IMR-90 (cell line): ENCODE data around the gene PJA2. TPM values are rescaled to one million over a fixed set of nuclear protein-coding genes. Genes with fewer than 3 reads are reported as not detected.

Experiments
- ATAC-seq: fragments of 200-7000 bp; cut with Tn5 transposase; 2 replicates; pipeline ENCODE4 v1.9.1; 2020; ENCODE audit warnings: low read depth, mild to moderate bottlenecking, moderate library complexity
- BruUV-seq: library from RNA; stranded (reverse); fragments of 400-500 nt; replicated peaks from 2 replicates; lab custom pipeline; 2021; lab: Mats Ljungman, UMichigan
- CTCF ChIA-PET: fragments of 300-600 bp; formaldehyde crosslinking; extraction: SDS; loops from one replicate; lab custom pipeline; 2021; ENCODE audit warnings: antibody characterized with exemption; lab: Yijun Ruan, JAX
- POLR2A ChIA-PET: fragments of 300-600 bp; sonication (Branson Sonifier 250); formaldehyde crosslinking; loops from one replicate; lab custom pipeline; 2022; ENCODE audit warnings: antibody characterized with exemption; ENCODE audit not compliant: unreplicated experiment; lab: Charles Lee
- DNase-seq: peaks from one replicate; pipeline ENCODE4 v3.0.0; 2013
- H2AFZ ChIP-seq: replicated peaks from 2 replicates; pipeline ENCODE3; 2013; ENCODE audit warnings: low read length, mild to moderate bottlenecking; ENCODE audit not compliant: poor library complexity
- H2AK5ac ChIP-seq: 2 replicates; pipeline ENCODE4 v1.6.1; 2013; ENCODE audit warnings: low read depth, low read length, inconsistent platforms
- H2AK9ac ChIP-seq: replicated peaks from 2 replicates; pipeline ENCODE3; 2013; ENCODE audit warnings: mild to moderate bottlenecking, low read depth, low read length, moderate library complexity; ENCODE audit not compliant: poor library complexity
- H2BK120ac ChIP-seq: 2 replicates; pipeline ENCODE4 v1.6.1; 2013; ENCODE audit warnings: low read depth, low read length, inconsistent platforms
- H2BK15ac ChIP-seq: 3 replicates; pipeline ENCODE4 v1.6.1; 2013; ENCODE audit warnings: low read depth, low read length, inconsistent platforms
- H2BK20ac ChIP-seq: 2 replicates; pipeline ENCODE4 v1.6.1; 2013; ENCODE audit warnings: low read depth, mild to moderate bottlenecking, inconsistent platforms, low read length, moderate library complexity
- H2BK5ac ChIP-seq: 2 replicates; pipeline ENCODE4 v1.6.1; 2013; ENCODE audit warnings: mild to moderate bottlenecking, low read depth, low read length, inconsistent platforms; ENCODE audit not compliant: poor library complexity, severe bottlenecking
- H3K14ac ChIP-seq: replicated peaks from 2 replicates; pipeline ENCODE4 v1.6.1; 2013; ENCODE audit warnings: low read depth, low read length, inconsistent platforms
- H3K18ac ChIP-seq: 2 replicates; pipeline ENCODE4 v1.6.1; 2013; ENCODE audit warnings: low read depth, low read length, control low read depth
- H3K23ac ChIP-seq: 2 replicates; pipeline ENCODE4 v1.6.1; 2013; ENCODE audit warnings: low read depth, low read length, inconsistent platforms
- H3K27ac ChIP-seq: 2 replicates; pipeline ENCODE4 v1.5.1; 2013; ENCODE audit warnings: mild to moderate bottlenecking, control low read depth, low read length; ENCODE audit not compliant: insufficient read depth
- H3K27me3 ChIP-seq: 2 replicates; pipeline ENCODE4 v1.6.1; 2013; ENCODE audit warnings: low read length; ENCODE audit not compliant: control insufficient read depth, insufficient read depth
- H3K36me3 ChIP-seq: 2 replicates; pipeline ENCODE4 v1.6.1; 2013; ENCODE audit warnings: low read length, mixed read lengths; ENCODE audit not compliant: control insufficient read depth, insufficient read depth
- H3K4ac ChIP-seq: 2 replicates; pipeline ENCODE4 v1.6.1; 2013; ENCODE audit warnings: low read depth, low read length, inconsistent platforms
- H3K4me1 ChIP-seq: 2 replicates; pipeline ENCODE4 v1.6.1; 2013; ENCODE audit warnings: low read length, mixed read lengths; ENCODE audit not compliant: control insufficient read depth, insufficient read depth
- H3K4me2 ChIP-seq: 2 replicates; pipeline ENCODE4 v1.6.1; 2013; ENCODE audit warnings: low read depth, mild to moderate bottlenecking, control low read depth, low read length, moderate library complexity
- H3K4me3 ChIP-seq: 2 replicates; pipeline ENCODE4 v1.5.1; 2013; ENCODE audit warnings: low read depth, mild to moderate bottlenecking, control low read depth, low read length, moderate library complexity; ENCODE audit not compliant: insufficient read depth
- H3K56ac ChIP-seq: 2 replicates; pipeline ENCODE4 v1.6.1; 2013; ENCODE audit warnings: low read length, inconsistent platforms; ENCODE audit not compliant: insufficient read depth; ENCODE audit errors: extremely low read depth
- H3K79me1 ChIP-seq, 2 experiments: 2 replicates each; pipeline ENCODE4 v1.6.1; 2013; ENCODE audit warnings: low read length in 2 of 2, inconsistent platforms in 1 of 2, low read depth in 1 of 2
- H3K9ac ChIP-seq: 2 replicates; pipeline ENCODE4 v1.6.1; 2013; ENCODE audit warnings: low read depth, low read length, control low read depth
- H3K9me1 ChIP-seq: 2 replicates; pipeline ENCODE4 v1.6.1; 2013; ENCODE audit warnings: low read length, inconsistent platforms; ENCODE audit not compliant: insufficient read depth
- H3K9me3 ChIP-seq: 2 replicates; pipeline ENCODE4 v1.6.1; 2013; ENCODE audit warnings: low read length; ENCODE audit not compliant: control insufficient read depth, insufficient read depth
- H4K20me1 ChIP-seq: 2 replicates; pipeline ENCODE4 v1.6.1; 2013; ENCODE audit warnings: low read length, inconsistent platforms; ENCODE audit not compliant: insufficient read depth
- H4K5ac ChIP-seq: 2 replicates; pipeline ENCODE4 v1.6.1; 2013; ENCODE audit warnings: mild to moderate bottlenecking, low read depth, low read length, control low read depth
- H4K8ac ChIP-seq, 2 experiments: 2 replicates each; pipeline ENCODE4 v1.6.1; 2013; ENCODE audit warnings: low read depth in 2 of 2, low read length in 2 of 2, control low read depth in 1 of 2, inconsistent platforms in 1 of 2
- H4K91ac ChIP-seq: 2 replicates; pipeline ENCODE4 v1.6.1; 2013; ENCODE audit warnings: low read depth, low read length, inconsistent platforms; ENCODE audit not compliant: insufficient read depth
- BHLHE40 ChIP-seq: fragments of 150-350 bp; IDR thresholded peaks from 2 replicates; pipeline ENCODE4 v1.6.1; 2016; ENCODE audit warnings: mild to moderate bottlenecking, low read depth, low read length
- CEBPB ChIP-seq: IDR thresholded peaks from 2 replicates; pipeline ENCODE4 v1.6.1; 2012; ENCODE audit warnings: low read depth, low read length, improper control_type of control experiment
- CHD1 ChIP-seq: IDR thresholded peaks from 2 replicates; pipeline ENCODE4 v1.6.1; 2012; ENCODE audit warnings: low read depth, low read length, improper control_type of control experiment
- FOS ChIP-seq: fragments of 150-350 bp; IDR thresholded peaks from 2 replicates; pipeline ENCODE4 v1.6.1; 2016; ENCODE audit warnings: low read depth, low read length
- MAFK ChIP-seq: IDR thresholded peaks from 2 replicates; pipeline ENCODE4 v1.6.1; 2012; ENCODE audit warnings: low read depth, low read length, improper control_type of control experiment
- MAZ ChIP-seq: IDR thresholded peaks from 2 replicates; pipeline ENCODE4 v1.6.1; 2012; ENCODE audit warnings: low read depth, mild to moderate bottlenecking, low read length, improper control_type of control experiment, moderate library complexity, borderline replicate concordance
- MXI1 ChIP-seq: IDR thresholded peaks from 2 replicates; pipeline ENCODE4 v1.6.1; 2012; ENCODE audit warnings: low read depth, mild to moderate bottlenecking, low read length, moderate library complexity, borderline replicate concordance
- NFE2L2 ChIP-seq: fragments of 150-350 bp; IDR thresholded peaks from 2 replicates; pipeline ENCODE4 v1.6.1; 2016; ENCODE audit warnings: low read depth, mild to moderate bottlenecking, low read length
- POLR2A ChIP-seq: IDR thresholded peaks from 2 replicates; pipeline ENCODE4 v1.6.1; 2012; ENCODE audit warnings: mild to moderate bottlenecking, low read depth, low read length
- RAD21 ChIP-seq: IDR thresholded peaks from 2 replicates; pipeline ENCODE4 v1.6.1; 2012; ENCODE audit warnings: low read length, improper control_type of control experiment
- RCOR1 ChIP-seq: IDR thresholded peaks from 2 replicates; pipeline ENCODE4 v1.6.1; 2012; ENCODE audit warnings: mild to moderate bottlenecking, low read length, improper control_type of control experiment; ENCODE audit not compliant: insufficient replicate concordance
- RFX5 ChIP-seq: IDR thresholded peaks from 2 replicates; pipeline ENCODE4 v1.8.0; 2012; ENCODE audit warnings: low read depth, mild to moderate bottlenecking, low read length, moderate library complexity
- SMC3 ChIP-seq: fragments of 150-350 bp; IDR thresholded peaks from 2 replicates; pipeline ENCODE4 v1.6.1; 2016; ENCODE audit warnings: low read depth, mild to moderate bottlenecking, antibody characterized with exemption, low read length, moderate library complexity
- WGBS, 2 experiments: methylation state at CpG; one replicate each; pipeline versions ENCODE4 v1.1.5 to v1.1.7; 2013; ENCODE audit warnings: missing lambda C conversion rate in 2 of 2; ENCODE audit not compliant: insufficient read length in 1 of 2; ENCODE audit errors: extremely low coverage in 2 of 2; 5-methylcytosine and 5-hydroxymethylcytosine counted together
- dilution Hi-C: fragments of 300-500 bp; cut with HindIII; formaldehyde crosslinking; loops from one replicate; pipeline ENCODE4 v1.14.3; 2018; ENCODE audit warnings: low sequenced_read_pairs; ENCODE audit not compliant: unreplicated experiment
- in situ Hi-C: fragments of 300-500 bp; cut with MboI; formaldehyde crosslinking; loops from 3 replicates; pipeline ENCODE4 v1.14.3; 2019; ENCODE audit warnings: low sequenced_read_pairs, inconsistent platforms, mixed read lengths
- intact Hi-C: fragments of 100-400 bp; cut with micrococcal nuclease; formaldehyde crosslinking; loops from 2 replicates; pipeline ENCODE4 v1.10.0; 2022
- polyA plus RNA-seq, 3 experiments: library from polyadenylated mRNA; depleted of rRNA; stranded (reverse); fragments of >200 nt; gene quantifications; 2 replicates each; pipeline ENCODE4 v1.2.3, GENCODE V29; 2012; ENCODE audit warnings: low replicate concordance in 1 of 3
- total RNA-seq: library from RNA; depleted of rRNA; stranded (reverse); fragments of >200 nt; gene quantifications from 2 replicates; pipeline ENCODE4 v1.2.3, GENCODE V29; 2012
- TF ChIP-seq, protein P1 (sequence below): fragments of 150-350 bp; IDR thresholded peaks from 2 replicates; pipeline ENCODE4 v1.6.1; 2016; ENCODE audit warnings: low read depth, mild to moderate bottlenecking, low read length, moderate library complexity, borderline replicate concordance
- TF ChIP-seq, protein P2 (sequence below): conservative IDR thresholded peaks from 2 replicates; pipeline ENCODE4 v1.5.1; 2012; ENCODE audit warnings: mild to moderate bottlenecking, low read depth, low read length, improper control_type of control experiment
- TF ChIP-seq, protein P3 (sequence below): fragments of 150-350 bp; IDR thresholded peaks from 2 replicates; pipeline ENCODE4 v1.6.1; 2017; ENCODE audit warnings: mild to moderate bottlenecking, antibody characterized with exemption, low read length, low read depth

Gene PJA2
- total and polyA plus RNA-seq, 2 of the 4 experiments (the other 2 are of a cell fraction): 42.3 to 70.6 TPM

DNA sequence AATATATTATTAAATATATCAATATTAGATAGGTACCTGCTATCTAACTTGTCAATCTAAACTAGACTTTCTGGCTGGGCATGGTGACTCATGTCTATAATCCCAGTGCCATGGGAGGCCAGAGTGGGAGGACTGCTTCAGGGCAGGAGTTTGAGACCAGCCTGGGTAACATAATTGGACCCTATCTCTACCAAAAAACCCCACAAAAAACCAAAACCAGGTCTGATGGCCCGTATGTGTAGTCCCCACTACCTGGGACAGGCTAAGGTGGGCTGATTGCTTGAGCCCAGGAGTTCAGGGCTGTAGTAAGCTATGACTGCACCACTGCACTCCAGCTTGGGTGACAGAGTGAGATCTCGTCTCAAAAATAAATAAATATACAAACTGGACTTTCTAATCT is 55.0 kb downstream of the PJA2 start:
- TF ChIP-seq, protein P1, sequence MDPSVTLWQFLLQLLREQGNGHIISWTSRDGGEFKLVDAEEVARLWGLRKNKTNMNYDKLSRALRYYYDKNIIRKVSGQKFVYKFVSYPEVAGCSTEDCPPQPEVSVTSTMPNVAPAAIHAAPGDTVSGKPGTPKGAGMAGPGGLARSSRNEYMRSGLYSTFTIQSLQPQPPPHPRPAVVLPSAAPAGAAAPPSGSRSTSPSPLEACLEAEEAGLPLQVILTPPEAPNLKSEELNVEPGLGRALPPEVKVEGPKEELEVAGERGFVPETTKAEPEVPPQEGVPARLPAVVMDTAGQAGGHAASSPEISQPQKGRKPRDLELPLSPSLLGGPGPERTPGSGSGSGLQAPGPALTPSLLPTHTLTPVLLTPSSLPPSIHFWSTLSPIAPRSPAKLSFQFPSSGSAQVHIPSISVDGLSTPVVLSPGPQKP: no peak
- TF ChIP-seq FOS: no peak
- no peak for TF ChIP-seq BHLHE40
- TF ChIP-seq, protein P2, sequence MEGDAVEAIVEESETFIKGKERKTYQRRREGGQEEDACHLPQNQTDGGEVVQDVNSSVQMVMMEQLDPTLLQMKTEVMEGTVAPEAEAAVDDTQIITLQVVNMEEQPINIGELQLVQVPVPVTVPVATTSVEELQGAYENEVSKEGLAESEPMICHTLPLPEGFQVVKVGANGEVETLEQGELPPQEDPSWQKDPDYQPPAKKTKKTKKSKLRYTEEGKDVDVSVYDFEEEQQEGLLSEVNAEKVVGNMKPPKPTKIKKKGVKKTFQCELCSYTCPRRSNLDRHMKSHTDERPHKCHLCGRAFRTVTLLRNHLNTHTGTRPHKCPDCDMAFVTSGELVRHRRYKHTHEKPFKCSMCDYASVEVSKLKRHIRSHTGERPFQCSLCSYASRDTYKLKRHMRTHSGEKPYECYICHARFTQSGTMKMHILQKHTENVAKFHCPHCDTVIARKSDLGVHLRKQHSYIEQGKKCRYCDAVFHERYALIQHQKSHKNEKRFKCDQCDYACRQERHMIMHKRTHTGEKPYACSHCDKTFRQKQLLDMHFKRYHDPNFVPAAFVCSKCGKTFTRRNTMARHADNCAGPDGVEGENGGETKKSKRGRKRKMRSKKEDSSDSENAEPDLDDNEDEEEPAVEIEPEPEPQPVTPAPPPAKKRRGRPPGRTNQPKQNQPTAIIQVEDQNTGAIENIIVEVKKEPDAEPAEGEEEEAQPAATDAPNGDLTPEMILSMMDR: no peak
- TF ChIP-seq RCOR1: no peak
- no peak for TF ChIP-seq POLR2A
- no peak for TF ChIP-seq MAZ
- TF ChIP-seq SMC3: no peak
- no peak for TF ChIP-seq CEBPB
- no peak for TF ChIP-seq NFE2L2
- TF ChIP-seq CHD1: no peak
- TF ChIP-seq RAD21: no peak
- TF ChIP-seq MAFK: no peak
- TF ChIP-seq, protein P3, sequence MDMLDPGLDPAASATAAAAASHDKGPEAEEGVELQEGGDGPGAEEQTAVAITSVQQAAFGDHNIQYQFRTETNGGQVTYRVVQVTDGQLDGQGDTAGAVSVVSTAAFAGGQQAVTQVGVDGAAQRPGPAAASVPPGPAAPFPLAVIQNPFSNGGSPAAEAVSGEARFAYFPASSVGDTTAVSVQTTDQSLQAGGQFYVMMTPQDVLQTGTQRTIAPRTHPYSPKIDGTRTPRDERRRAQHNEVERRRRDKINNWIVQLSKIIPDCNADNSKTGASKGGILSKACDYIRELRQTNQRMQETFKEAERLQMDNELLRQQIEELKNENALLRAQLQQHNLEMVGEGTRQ: no peak
- TF ChIP-seq RFX5: no peak
- no peak for TF ChIP-seq MXI1
- Histone ChIP-seq H3K56ac (no peak overlapping the region), H3K79me1 (peaks cover 16 to 25% of the 10 kb centered on the region in 2 experiments), H2BK120ac (no peak overlapping the region), H4K91ac (no peak overlapping the region), H4K8ac (no peak overlapping the region), H2AFZ (no peak overlapping the region), H2BK15ac (no peak overlapping the region), H3K9me1 (no peaks in the 10 kb centered on the region), H3K27ac (no peak overlapping the region), H2AK5ac (no peak overlapping the region), H2BK5ac (no peak overlapping the region), H3K9ac (no peak overlapping the region), H3K14ac (no peak overlapping the region), H2BK20ac (no peak overlapping the region), H3K9me3 (no peaks in the 10 kb centered on the region), H3K4me1 (no peaks in the 10 kb centered on the region), H3K4me3 (no peak overlapping the region), H3K18ac (no peak overlapping the region), H3K23ac (no peak overlapping the region), H4K5ac (no peak overlapping the region), H4K20me1 (peaks cover 4% of the 10 kb centered on the region), H3K4me2 (no peak overlapping the region), H2AK9ac (no peak overlapping the region), H3K27me3 (no peaks in the 10 kb centered on the region), H3K4ac (no peak overlapping the region), H3K36me3 (peaks cover 16% of the 10 kb centered on the region)
- in situ Hi-C loops: no loop called here
- dilution Hi-C loops: no loop called here
- intact Hi-C loops: no loop called here
- CTCF ChIA-PET: no interaction called here
- no CpG with 5 or more reads among the region's 2 CpGs for WGBS, 2 experiments
- DNase-seq (no peak), ATAC-seq (no peak)
- BruUV-seq: no TSS peak
- POLR2A ChIA-PET: no interaction called here
